HepG2 (cell line): ENCODE measurements around the gene MIB1. TPM values are rescaled to one million over a fixed set of nuclear protein-coding genes. Genes with fewer than 3 reads are reported as not detected.

Experiments
- microRNA counts: library from miRNA; unstranded; fragments of <30 nt; microRNA quantifications from one replicate; lab custom pipeline; 2015
- polyA plus RNA-seq, 8 experiments: library from polyadenylated mRNA; depleted of rRNA in 3 of 8; stranded (reverse) in 7 of 8; unstranded in 1 of 8; fragments of >200 nt; fragmentation: Illumina TruSeq in 4 of 8; extraction: Trizol in 4 of 8; gene quantifications; 2 replicates each; pipeline versions ENCODE4 v1.2.1 to v1.2.3, GENCODE V29; 2011 to 2016; ENCODE audit warnings: low read depth in 4 of 8, missing spikeins in 1 of 8, mixed read lengths in 1 of 8; ENCODE audit not compliant: insufficient read depth in 1 of 8
- small RNA-seq, 3 experiments: library from RNA; depleted of rRNA; stranded (forward); fragments of <200 nt; gene quantifications; one replicate each; pipeline ENCODE3, GENCODE V24; 2012; ENCODE audit warnings: low read depth in 2 of 3, low replicate concordance in 1 of 3; ENCODE audit not compliant: insufficient read length in 3 of 3, insufficient read depth in 2 of 3
- total RNA-seq, 5 experiments: library from RNA; depleted of rRNA; stranded (reverse); fragments of >200 nt; fragmentation: Illumina TruSeq; extraction: Trizol; gene quantifications; 2 replicates each; pipeline ENCODE4 v1.2.3, GENCODE V29; 2016; ENCODE audit warnings: low read depth in 1 of 5

MIB1 gene
- total and polyA plus RNA-seq, 2 of the 13 experiments (the other 11 are each of a cell fraction or from before 2014, with no cell fraction given): 12.0 to 47.0 TPM

MicroRNA genes within 50 kb of the gene (microRNA counts, 767-probe panel; counts per million panel counts)
- microRNA hsa-miR-1 (lab: Ali Mortazavi, UCI) (not detected), microRNA hsa-miR-133a (lab: Ali Mortazavi, UCI) (not detected)

Small RNAs within 50 kb of the gene (small RNA-seq; reads per million reads assigned to genes)
- 0 reads per million in 3 experiments for gene AC103987.3
- 0 reads per million in 3 experiments for gene RF00019
- gene RF00045: 0 reads per million in 3 experiments
- 0 to 1.9 (median 0) reads per million in 3 experiments for gene RF01241
- 0 reads per million in 3 experiments for gene RN7SL233P
- gene RNU6-1038P: 0.10 to 3.9 (median 0.33) reads per million in 3 experiments

Other genes with a start within 250 kb of the MIB1 start
- gene ESCO1, start 140.1 kb upstream of the MIB1 start, total RNA-seq (2016; rRNA removed; fragmentation: Illumina TruSeq; extraction: Trizol): 19.4 and 32.7 TPM in 2 replicates
- gene ESCO1, start 140.1 kb upstream of the MIB1 start, polyA plus RNA-seq (2011; rRNA removed): 5.4 and 6.3 TPM in 2 replicates
- 275 and 478 TPM in 2 replicates for gene SNRPD1, start 128.5 kb upstream of the MIB1 start, total RNA-seq (2016; rRNA removed; fragmentation: Illumina TruSeq; extraction: Trizol)
- 17.4 and 22.7 TPM in 2 replicates for gene SNRPD1, start 128.5 kb upstream of the MIB1 start, polyA plus RNA-seq (2011; rRNA removed)
- 14.2 and 32.1 TPM in 2 replicates for gene ABHD3, start 36.0 kb upstream of the MIB1 start, total RNA-seq (2016; rRNA removed; fragmentation: Illumina TruSeq; extraction: Trizol)
- gene ABHD3, start 36.0 kb upstream of the MIB1 start, polyA plus RNA-seq (2011; rRNA removed): 37.3 and 40.2 TPM in 2 replicates